Thyroid gland (tissue), 4 donors: Measurements from ENCODE around the gene LAD1.

ENCODE experiments used
- POLR2A ChIP-seq, 2 donors: fragments of 450-650 bp; IDR thresholded peaks; one replicate each; pipeline ENCODE4 v1.6.1; 2017; ENCODE audit warnings: antibody characterized with exemption in 2 of 2, mild to moderate bottlenecking in 2 of 2, moderate library complexity in 1 of 2
- TF ChIP-seq, protein P1 (sequence below), 6 experiments: fragments of 200-600 bp in 3 of 6; fragments of 450-650 bp in 3 of 6; sonication (generic) in 3 of 6; IDR thresholded peaks; one replicate each; pipeline ENCODE4 v1.5.1; 2016 to 2019; ENCODE audit warnings: antibody characterized with exemption in 6 of 6, mild to moderate bottlenecking in 2 of 6, inconsistent platforms in 1 of 6, moderate library complexity in 1 of 6

DNA sequence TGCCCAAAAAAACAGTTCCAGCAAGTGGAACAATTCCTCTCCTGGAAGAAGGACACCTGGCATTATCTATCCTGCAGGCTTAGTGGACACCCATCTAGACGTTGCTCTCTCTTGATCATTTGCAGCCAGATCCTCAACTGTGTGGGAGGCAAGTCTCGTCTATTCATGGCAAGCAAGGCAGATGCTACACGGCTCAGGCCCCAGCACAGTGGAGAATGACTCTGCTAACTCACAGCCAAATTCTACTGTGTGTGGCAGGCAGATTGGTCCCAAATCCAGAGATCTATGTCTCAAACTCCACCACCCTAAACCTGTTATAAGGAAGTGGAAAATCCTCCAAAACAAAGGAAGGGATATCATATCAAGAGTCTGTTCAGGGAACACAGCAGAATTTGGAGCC lies 28.6 kb downstream of the LAD1 start:
- TF ChIP-seq, protein P1, sequence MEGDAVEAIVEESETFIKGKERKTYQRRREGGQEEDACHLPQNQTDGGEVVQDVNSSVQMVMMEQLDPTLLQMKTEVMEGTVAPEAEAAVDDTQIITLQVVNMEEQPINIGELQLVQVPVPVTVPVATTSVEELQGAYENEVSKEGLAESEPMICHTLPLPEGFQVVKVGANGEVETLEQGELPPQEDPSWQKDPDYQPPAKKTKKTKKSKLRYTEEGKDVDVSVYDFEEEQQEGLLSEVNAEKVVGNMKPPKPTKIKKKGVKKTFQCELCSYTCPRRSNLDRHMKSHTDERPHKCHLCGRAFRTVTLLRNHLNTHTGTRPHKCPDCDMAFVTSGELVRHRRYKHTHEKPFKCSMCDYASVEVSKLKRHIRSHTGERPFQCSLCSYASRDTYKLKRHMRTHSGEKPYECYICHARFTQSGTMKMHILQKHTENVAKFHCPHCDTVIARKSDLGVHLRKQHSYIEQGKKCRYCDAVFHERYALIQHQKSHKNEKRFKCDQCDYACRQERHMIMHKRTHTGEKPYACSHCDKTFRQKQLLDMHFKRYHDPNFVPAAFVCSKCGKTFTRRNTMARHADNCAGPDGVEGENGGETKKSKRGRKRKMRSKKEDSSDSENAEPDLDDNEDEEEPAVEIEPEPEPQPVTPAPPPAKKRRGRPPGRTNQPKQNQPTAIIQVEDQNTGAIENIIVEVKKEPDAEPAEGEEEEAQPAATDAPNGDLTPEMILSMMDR (IDR thresholded peaks at IDR 0.05), result no peak
- no peak for TF ChIP-seq POLR2A (IDR thresholded peaks at IDR 0.05)
